WTC11 (cell line): Measurements from ENCODE around the gene RARA. TPM values are rescaled to one million over a fixed set of nuclear protein-coding genes. Genes with fewer than 3 reads are reported as not detected.

Experiments used
- ATAC-seq: fragments of 200-7000 bp; cut with Tn5 transposase; 2 replicates; pipeline ENCODE4 v1.10.0; 2021; ENCODE audit warnings: mild to moderate bottlenecking, moderate library complexity
- CTCF ChIA-PET: fragments of 300-600 bp; sonication (Branson Sonifier 250); formaldehyde crosslinking; loops from one replicate; lab custom pipeline; 2021; ENCODE audit warnings: antibody characterized with exemption; lab: Charles Lee
- POLR2A ChIA-PET: fragments of 350-600 bp; sonication (Branson Sonifier 250); formaldehyde crosslinking; loops from one replicate; lab custom pipeline; 2021; ENCODE audit warnings: antibody characterized with exemption; lab: Charles Lee
- DNase-seq: peaks from one replicate; pipeline ENCODE4 v3.0.0; 2021; ENCODE audit warnings: low spot score
- H3K27ac Mint-ChIP-seq: 2 replicates; pipeline ENCODE4 v1.8.0; 2021; ENCODE audit warnings: mixed read lengths
- H3K27me3 Mint-ChIP-seq: 2 replicates; pipeline ENCODE4 v1.8.0; 2021; ENCODE audit warnings: low read depth, mild to moderate bottlenecking, moderate library complexity, mixed read lengths
- H3K36me3 Mint-ChIP-seq: 2 replicates; pipeline ENCODE4 v1.8.0; 2021; ENCODE audit warnings: mixed read lengths
- H3K4me1 Mint-ChIP-seq: 2 replicates; pipeline ENCODE4 v1.8.0; 2022; ENCODE audit warnings: mixed read lengths
- H3K4me3 Mint-ChIP-seq: 2 replicates; pipeline ENCODE4 v1.8.0; 2021; ENCODE audit warnings: mild to moderate bottlenecking, moderate library complexity, mixed read lengths
- H3K9me3 Mint-ChIP-seq: 2 replicates; pipeline ENCODE4 v1.8.0; 2021; ENCODE audit warnings: mixed read lengths
- FOXJ3 ChIP-seq: sonication (generic); formaldehyde crosslinking; IDR thresholded peaks from 2 replicates; pipeline ENCODE4 v1.9.0; 2021; ENCODE audit warnings: missing genetic modification reagents, mild to moderate bottlenecking, borderline replicate concordance
- IRF2 ChIP-seq: sonication (generic); formaldehyde crosslinking; IDR thresholded peaks from 2 replicates; pipeline ENCODE4 v1.8.0; 2022; ENCODE audit warnings: low read depth, missing genetic modification reagents, borderline replicate concordance
- NR2C2 ChIP-seq: sonication (generic); formaldehyde crosslinking; IDR thresholded peaks from 2 replicates; pipeline ENCODE4 v1.8.0; 2022; ENCODE audit warnings: mild to moderate bottlenecking, missing genetic modification reagents
- NR3C1 ChIP-seq: sonication (generic); formaldehyde crosslinking; conservative IDR thresholded peaks from 2 replicates; pipeline ENCODE4 v1.8.1; 2023; ENCODE audit warnings: low read depth, mild to moderate bottlenecking, missing genetic modification reagents
- SMAD4 ChIP-seq: sonication (generic); formaldehyde crosslinking; IDR thresholded peaks from 2 replicates; pipeline ENCODE4 v1.8.0; 2022; ENCODE audit warnings: mild to moderate bottlenecking, missing genetic modification reagents
- SP1 ChIP-seq: sonication (generic); formaldehyde crosslinking; conservative IDR thresholded peaks from 2 replicates; pipeline ENCODE4 v1.8.1; 2022; ENCODE audit warnings: missing genetic modification reagents
- TEAD4 ChIP-seq: sonication (generic); formaldehyde crosslinking; IDR thresholded peaks from 2 replicates; pipeline ENCODE4 v1.8.0; 2022; ENCODE audit warnings: mild to moderate bottlenecking, missing genetic modification reagents
- ZNF317 ChIP-seq: sonication (generic); formaldehyde crosslinking; IDR thresholded peaks from 2 replicates; pipeline ENCODE4 v1.8.1; 2023; ENCODE audit warnings: low read depth, mild to moderate bottlenecking, moderate library complexity, missing genetic modification reagents, borderline replicate concordance
- ZNF423 ChIP-seq: fragments of 250-450 bp; sonication (Bioruptor Pico); IDR thresholded peaks from 2 replicates; pipeline ENCODE4 v2.1.2; 2022; ENCODE audit warnings: mild to moderate bottlenecking, moderate library complexity
- total RNA-seq: library from RNA; stranded (reverse); gene quantifications from 3 replicates; pipeline ENCODE4 v1.2.3, GENCODE V29; 2021
- TF ChIP-seq, protein P1 (sequence below): sonication (generic); formaldehyde crosslinking; conservative IDR thresholded peaks from 2 replicates; pipeline ENCODE4 v1.8.1; 2023; ENCODE audit warnings: mild to moderate bottlenecking, low read depth, missing genetic modification reagents, moderate library complexity
- TF ChIP-seq, protein P2 (sequence below): sonication (generic); formaldehyde crosslinking; conservative IDR thresholded peaks from 2 replicates; pipeline ENCODE4 v1.8.1; 2022; ENCODE audit warnings: mild to moderate bottlenecking, missing genetic modification reagents
- TF ChIP-seq, protein P3 (sequence below): fragments of 250-450 bp; sonication (Bioruptor Pico); IDR thresholded peaks from 2 replicates; pipeline ENCODE4 v1.9.0; 2021; ENCODE audit warnings: moderate library complexity, mild to moderate bottlenecking, inconsistent platforms, borderline replicate concordance
- TF ChIP-seq, protein P4 (sequence below): sonication (generic); formaldehyde crosslinking; IDR thresholded peaks from 2 replicates; pipeline ENCODE4 v1.8.1; 2023; ENCODE audit warnings: mild to moderate bottlenecking, missing genetic modification reagents, borderline replicate concordance
- TF ChIP-seq, protein P5 (sequence below): sonication (generic); formaldehyde crosslinking; IDR thresholded peaks from 2 replicates; pipeline ENCODE4 v1.8.0; 2022; ENCODE audit warnings: mild to moderate bottlenecking, missing genetic modification reagents
- TF ChIP-seq, protein P6 (sequence below): fragments of 250-450 bp; sonication (Bioruptor Pico); IDR thresholded peaks from 2 replicates; pipeline ENCODE4 v1.9.0; 2021; ENCODE audit warnings: mild to moderate bottlenecking, borderline replicate concordance
- TF ChIP-seq, protein P7 (sequence below): sonication (generic); formaldehyde crosslinking; IDR thresholded peaks from 2 replicates; pipeline ENCODE4 v1.8.1; 2023; ENCODE audit warnings: mild to moderate bottlenecking, missing genetic modification reagents

The RARA gene
- total RNA-seq, 1 experiment from 2014 or later = 20.7 TPM

DNA sequence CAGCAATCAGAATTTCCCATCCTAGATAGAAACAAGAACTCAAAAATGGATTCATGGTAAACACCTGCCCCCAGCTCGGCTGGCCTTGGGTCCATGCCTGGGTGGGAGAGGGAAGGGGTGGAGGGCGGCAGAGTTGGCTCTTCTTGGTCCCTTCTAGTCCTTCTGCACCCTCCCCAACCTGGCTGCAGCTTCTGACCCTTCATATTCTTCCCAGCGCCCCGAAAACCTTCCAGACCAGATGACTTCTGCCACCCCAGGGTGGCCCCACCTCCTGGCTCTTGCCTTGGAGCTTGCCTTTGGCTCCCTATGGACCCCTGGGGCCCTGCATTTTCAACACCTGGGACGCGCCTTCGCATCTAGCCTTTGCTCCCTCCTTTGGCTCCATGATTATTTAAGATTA, 60.9 kb downstream of the RARA start:
- POLR2A ChIA-PET = interaction anchor here (0.7 kb wide), 1 partner anchor 170 kb away, joined by 4 read pairs; no protein-coding TSS in a partner anchor
- DNase-seq (no peak), ATAC-seq (no peak)
- peaks cover 12% of the 10 kb centered on the region for H3K9me3 Mint-ChIP-seq
- H3K27me3 Mint-ChIP-seq = no peaks in the 10 kb centered on the region
- H3K36me3 Mint-ChIP-seq = 0 out of 2 replicates have a peak, but pooled peaks cover 2% of the 10 kb centered on the region
- TF ChIP-seq, protein P1, sequence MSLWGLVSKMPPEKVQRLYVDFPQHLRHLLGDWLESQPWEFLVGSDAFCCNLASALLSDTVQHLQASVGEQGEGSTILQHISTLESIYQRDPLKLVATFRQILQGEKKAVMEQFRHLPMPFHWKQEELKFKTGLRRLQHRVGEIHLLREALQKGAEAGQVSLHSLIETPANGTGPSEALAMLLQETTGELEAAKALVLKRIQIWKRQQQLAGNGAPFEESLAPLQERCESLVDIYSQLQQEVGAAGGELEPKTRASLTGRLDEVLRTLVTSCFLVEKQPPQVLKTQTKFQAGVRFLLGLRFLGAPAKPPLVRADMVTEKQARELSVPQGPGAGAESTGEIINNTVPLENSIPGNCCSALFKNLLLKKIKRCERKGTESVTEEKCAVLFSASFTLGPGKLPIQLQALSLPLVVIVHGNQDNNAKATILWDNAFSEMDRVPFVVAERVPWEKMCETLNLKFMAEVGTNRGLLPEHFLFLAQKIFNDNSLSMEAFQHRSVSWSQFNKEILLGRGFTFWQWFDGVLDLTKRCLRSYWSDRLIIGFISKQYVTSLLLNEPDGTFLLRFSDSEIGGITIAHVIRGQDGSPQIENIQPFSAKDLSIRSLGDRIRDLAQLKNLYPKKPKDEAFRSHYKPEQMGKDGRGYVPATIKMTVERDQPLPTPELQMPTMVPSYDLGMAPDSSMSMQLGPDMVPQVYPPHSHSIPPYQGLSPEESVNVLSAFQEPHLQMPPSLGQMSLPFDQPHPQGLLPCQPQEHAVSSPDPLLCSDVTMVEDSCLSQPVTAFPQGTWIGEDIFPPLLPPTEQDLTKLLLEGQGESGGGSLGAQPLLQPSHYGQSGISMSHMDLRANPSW (CRISPR knock-in tag) = no peak
- TF ChIP-seq NR3C1 (CRISPR knock-in tag) (no peak), NR2C2 (CRISPR knock-in tag) (no peak), SMAD4 (CRISPR knock-in tag) (no peak), ZNF317 (no peak), IRF2 (CRISPR knock-in tag) (no peak), TEAD4 (CRISPR knock-in tag) (no peak), SP1 (no peak), FOXJ3 (CRISPR knock-in tag) (no peak), ZNF423 (CRISPR knock-in tag) (no peak)
- TF ChIP-seq, protein P2, sequence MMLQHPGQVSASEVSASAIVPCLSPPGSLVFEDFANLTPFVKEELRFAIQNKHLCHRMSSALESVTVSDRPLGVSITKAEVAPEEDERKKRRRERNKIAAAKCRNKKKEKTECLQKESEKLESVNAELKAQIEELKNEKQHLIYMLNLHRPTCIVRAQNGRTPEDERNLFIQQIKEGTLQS (CRISPR knock-in tag) = no peak
- TF ChIP-seq, protein P3, sequence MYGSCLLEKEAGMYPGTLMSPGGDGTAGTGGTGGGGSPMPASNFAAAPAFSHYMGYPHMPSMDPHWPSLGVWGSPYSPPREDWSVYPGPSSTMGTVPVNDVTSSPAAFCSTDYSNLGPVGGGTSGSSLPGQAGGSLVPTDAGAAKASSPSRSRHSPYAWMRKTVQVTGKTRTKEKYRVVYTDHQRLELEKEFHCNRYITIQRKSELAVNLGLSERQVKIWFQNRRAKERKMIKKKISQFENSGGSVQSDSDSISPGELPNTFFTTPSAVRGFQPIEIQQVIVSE (CRISPR knock-in tag) = no peak
- TF ChIP-seq, protein P4, sequence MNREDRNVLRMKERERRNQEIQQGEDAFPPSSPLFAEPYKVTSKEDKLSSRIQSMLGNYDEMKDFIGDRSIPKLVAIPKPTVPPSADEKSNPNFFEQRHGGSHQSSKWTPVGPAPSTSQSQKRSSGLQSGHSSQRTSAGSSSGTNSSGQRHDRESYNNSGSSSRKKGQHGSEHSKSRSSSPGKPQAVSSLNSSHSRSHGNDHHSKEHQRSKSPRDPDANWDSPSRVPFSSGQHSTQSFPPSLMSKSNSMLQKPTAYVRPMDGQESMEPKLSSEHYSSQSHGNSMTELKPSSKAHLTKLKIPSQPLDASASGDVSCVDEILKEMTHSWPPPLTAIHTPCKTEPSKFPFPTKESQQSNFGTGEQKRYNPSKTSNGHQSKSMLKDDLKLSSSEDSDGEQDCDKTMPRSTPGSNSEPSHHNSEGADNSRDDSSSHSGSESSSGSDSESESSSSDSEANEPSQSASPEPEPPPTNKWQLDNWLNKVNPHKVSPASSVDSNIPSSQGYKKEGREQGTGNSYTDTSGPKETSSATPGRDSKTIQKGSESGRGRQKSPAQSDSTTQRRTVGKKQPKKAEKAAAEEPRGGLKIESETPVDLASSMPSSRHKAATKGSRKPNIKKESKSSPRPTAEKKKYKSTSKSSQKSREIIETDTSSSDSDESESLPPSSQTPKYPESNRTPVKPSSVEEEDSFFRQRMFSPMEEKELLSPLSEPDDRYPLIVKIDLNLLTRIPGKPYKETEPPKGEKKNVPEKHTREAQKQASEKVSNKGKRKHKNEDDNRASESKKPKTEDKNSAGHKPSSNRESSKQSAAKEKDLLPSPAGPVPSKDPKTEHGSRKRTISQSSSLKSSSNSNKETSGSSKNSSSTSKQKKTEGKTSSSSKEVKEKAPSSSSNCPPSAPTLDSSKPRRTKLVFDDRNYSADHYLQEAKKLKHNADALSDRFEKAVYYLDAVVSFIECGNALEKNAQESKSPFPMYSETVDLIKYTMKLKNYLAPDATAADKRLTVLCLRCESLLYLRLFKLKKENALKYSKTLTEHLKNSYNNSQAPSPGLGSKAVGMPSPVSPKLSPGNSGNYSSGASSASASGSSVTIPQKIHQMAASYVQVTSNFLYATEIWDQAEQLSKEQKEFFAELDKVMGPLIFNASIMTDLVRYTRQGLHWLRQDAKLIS = no peak
- TF ChIP-seq, protein P5, sequence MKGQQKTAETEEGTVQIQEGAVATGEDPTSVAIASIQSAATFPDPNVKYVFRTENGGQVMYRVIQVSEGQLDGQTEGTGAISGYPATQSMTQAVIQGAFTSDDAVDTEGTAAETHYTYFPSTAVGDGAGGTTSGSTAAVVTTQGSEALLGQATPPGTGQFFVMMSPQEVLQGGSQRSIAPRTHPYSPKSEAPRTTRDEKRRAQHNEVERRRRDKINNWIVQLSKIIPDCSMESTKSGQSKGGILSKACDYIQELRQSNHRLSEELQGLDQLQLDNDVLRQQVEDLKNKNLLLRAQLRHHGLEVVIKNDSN (CRISPR knock-in tag) = no peak
- TF ChIP-seq, protein P6, sequence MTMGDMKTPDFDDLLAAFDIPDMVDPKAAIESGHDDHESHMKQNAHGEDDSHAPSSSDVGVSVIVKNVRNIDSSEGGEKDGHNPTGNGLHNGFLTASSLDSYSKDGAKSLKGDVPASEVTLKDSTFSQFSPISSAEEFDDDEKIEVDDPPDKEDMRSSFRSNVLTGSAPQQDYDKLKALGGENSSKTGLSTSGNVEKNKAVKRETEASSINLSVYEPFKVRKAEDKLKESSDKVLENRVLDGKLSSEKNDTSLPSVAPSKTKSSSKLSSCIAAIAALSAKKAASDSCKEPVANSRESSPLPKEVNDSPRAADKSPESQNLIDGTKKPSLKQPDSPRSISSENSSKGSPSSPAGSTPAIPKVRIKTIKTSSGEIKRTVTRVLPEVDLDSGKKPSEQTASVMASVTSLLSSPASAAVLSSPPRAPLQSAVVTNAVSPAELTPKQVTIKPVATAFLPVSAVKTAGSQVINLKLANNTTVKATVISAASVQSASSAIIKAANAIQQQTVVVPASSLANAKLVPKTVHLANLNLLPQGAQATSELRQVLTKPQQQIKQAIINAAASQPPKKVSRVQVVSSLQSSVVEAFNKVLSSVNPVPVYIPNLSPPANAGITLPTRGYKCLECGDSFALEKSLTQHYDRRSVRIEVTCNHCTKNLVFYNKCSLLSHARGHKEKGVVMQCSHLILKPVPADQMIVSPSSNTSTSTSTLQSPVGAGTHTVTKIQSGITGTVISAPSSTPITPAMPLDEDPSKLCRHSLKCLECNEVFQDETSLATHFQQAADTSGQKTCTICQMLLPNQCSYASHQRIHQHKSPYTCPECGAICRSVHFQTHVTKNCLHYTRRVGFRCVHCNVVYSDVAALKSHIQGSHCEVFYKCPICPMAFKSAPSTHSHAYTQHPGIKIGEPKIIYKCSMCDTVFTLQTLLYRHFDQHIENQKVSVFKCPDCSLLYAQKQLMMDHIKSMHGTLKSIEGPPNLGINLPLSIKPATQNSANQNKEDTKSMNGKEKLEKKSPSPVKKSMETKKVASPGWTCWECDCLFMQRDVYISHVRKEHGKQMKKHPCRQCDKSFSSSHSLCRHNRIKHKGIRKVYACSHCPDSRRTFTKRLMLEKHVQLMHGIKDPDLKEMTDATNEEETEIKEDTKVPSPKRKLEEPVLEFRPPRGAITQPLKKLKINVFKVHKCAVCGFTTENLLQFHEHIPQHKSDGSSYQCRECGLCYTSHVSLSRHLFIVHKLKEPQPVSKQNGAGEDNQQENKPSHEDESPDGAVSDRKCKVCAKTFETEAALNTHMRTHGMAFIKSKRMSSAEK (CRISPR knock-in tag) = no peak
- TF ChIP-seq, protein P7, sequence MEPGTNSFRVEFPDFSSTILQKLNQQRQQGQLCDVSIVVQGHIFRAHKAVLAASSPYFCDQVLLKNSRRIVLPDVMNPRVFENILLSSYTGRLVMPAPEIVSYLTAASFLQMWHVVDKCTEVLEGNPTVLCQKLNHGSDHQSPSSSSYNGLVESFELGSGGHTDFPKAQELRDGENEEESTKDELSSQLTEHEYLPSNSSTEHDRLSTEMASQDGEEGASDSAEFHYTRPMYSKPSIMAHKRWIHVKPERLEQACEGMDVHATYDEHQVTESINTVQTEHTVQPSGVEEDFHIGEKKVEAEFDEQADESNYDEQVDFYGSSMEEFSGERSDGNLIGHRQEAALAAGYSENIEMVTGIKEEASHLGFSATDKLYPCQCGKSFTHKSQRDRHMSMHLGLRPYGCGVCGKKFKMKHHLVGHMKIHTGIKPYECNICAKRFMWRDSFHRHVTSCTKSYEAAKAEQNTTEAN (CRISPR knock-in tag) = no peak
- no peak overlapping the region for H3K4me3 Mint-ChIP-seq
- H3K4me1 Mint-ChIP-seq = peaks cover 5% of the 10 kb centered on the region
- no peak overlapping the region for H3K27ac Mint-ChIP-seq
- CTCF ChIA-PET = interaction anchor here (1.1 to 1.2 kb wide), 2 partner anchors 16 to 190 kb away, joined by 3 read pairs; no protein-coding TSS in a partner anchor
